Activated naive CD4-positive, alpha-beta T cell treated with anti-CD3 and anti-CD28 coated beads for 36 hours (primary cell): Measurements from ENCODE around the gene CASD1. TPM values are rescaled to one million over a fixed set of nuclear protein-coding genes. Genes with fewer than 3 reads are reported as not detected.

Source experiments
- CTCF ChIA-PET: fragments of 350-600 bp; sonication (Branson Sonifier 250); formaldehyde crosslinking; loops from one replicate; lab custom pipeline; 2021; ENCODE audit warnings: antibody characterized with exemption; lab: Charles Lee
- DNase-seq: peaks from one replicate; pipeline ENCODE4 v3.0.0-alpha.2; 2020
- H3K27ac Mint-ChIP-seq: one replicate; pipeline ENCODE4 v1.8.0; 2021; ENCODE audit warnings: mild to moderate bottlenecking, mixed read lengths
- H3K27me3 Mint-ChIP-seq: one replicate; pipeline ENCODE4 v1.8.0; 2021; ENCODE audit warnings: low read depth, mixed read lengths
- H3K36me3 Mint-ChIP-seq: one replicate; pipeline ENCODE4 v1.8.0; 2021; ENCODE audit warnings: low read depth, mixed read lengths
- H3K4me1 Mint-ChIP-seq: one replicate; pipeline ENCODE4 v1.8.0; 2021; ENCODE audit warnings: low read depth, mixed read lengths
- H3K4me3 Mint-ChIP-seq: one replicate; pipeline ENCODE4 v1.8.0; 2021; ENCODE audit warnings: mild to moderate bottlenecking, moderate library complexity, mixed read lengths
- H3K9me3 Mint-ChIP-seq: one replicate; pipeline ENCODE4 v1.8.0; 2021; ENCODE audit warnings: mixed read lengths
- intact Hi-C: fragments of 100-400 bp; cut with micrococcal nuclease; formaldehyde crosslinking; loops from one replicate; pipeline ENCODE4 v1.15.1; 2023
- total RNA-seq, 2 experiments: library from RNA; stranded (reverse); gene quantifications; one replicate each; pipeline ENCODE4 v1.2.3, GENCODE V29; 2021

The CASD1 gene
- total RNA-seq, 2 experiments from 2014 or later, result 11.6 to 16.4 TPM

- CTCF ChIA-PET, result interaction anchor here (0.7 kb wide), 1 partner anchor 106 kb away, joined by 4 read pairs; no protein-coding TSS in a partner anchor
- intact Hi-C loops, result no loop called here
- H3K9me3 Mint-ChIP-seq, result no peaks in the 10 kb centered on the region
- no peak overlapping the region for H3K4me3 Mint-ChIP-seq
- no peaks in the 10 kb centered on the region for H3K36me3 Mint-ChIP-seq
- DNase-seq, result no peak
- H3K27me3 Mint-ChIP-seq, result peaks cover 11% of the 10 kb centered on the region
- no peaks in the 10 kb centered on the region for H3K4me1 Mint-ChIP-seq
- H3K27ac Mint-ChIP-seq, result no peak overlapping the region
Observed at GRCh38 chr7:94497874-94498670, 11.5 kb upstream of the CASD1 start.

- intact Hi-C loops, result no loop called here
- H3K4me3 Mint-ChIP-seq, result no peak overlapping the region
- DNase-seq, result no peak
- H3K9me3 Mint-ChIP-seq, result no peaks in the 10 kb centered on the region
- H3K27me3 Mint-ChIP-seq, result peaks cover 11% of the 10 kb centered on the region
- CTCF ChIA-PET, result no interaction called here
- H3K27ac Mint-ChIP-seq, result no peak overlapping the region
- no peaks in the 10 kb centered on the region for H3K4me1 Mint-ChIP-seq
- no peaks in the 10 kb centered on the region for H3K36me3 Mint-ChIP-seq
Observed at GRCh38 chr7:94498918-94499317, 10.7 kb upstream of the CASD1 start.

GRCh38 chr7:94507462-94507861 lies 2.1 kb upstream of the CASD1 start:
- Mint-ChIP-seq H3K36me3 (no peaks in the 10 kb centered on the region), H3K27ac (no peak overlapping the region), H3K4me1 (peaks cover 24% of the 10 kb centered on the region), H3K4me3 (no peak overlapping the region), H3K27me3 (no peaks in the 10 kb centered on the region), H3K9me3 (no peaks in the 10 kb centered on the region)
- CTCF ChIA-PET, result no interaction called here
- DNase-seq, result no peak
- intact Hi-C loops, result no loop called here

- Mint-ChIP-seq H3K4me3 (no peak overlapping the region), H3K27ac (no peak overlapping the region), H3K9me3 (no peaks in the 10 kb centered on the region), H3K36me3 (no peaks in the 10 kb centered on the region), H3K27me3 (no peaks in the 10 kb centered on the region), H3K4me1 (peaks cover 29% of the 10 kb centered on the region)
- DNase-seq, result no peak
- CTCF ChIA-PET, result no interaction called here
- intact Hi-C loops, result no loop called here
Observed at GRCh38 chr7:94507962-94508361, 1.6 kb upstream of the CASD1 start.

GRCh38 chr7:94509887-94510581 lies 425 bp downstream of the CASD1 start:
- Mint-ChIP-seq H3K27ac (peak overlapping the region; percentile 83), H3K4me1 (peaks cover 41% of the 10 kb centered on the region), H3K9me3 (no peaks in the 10 kb centered on the region), H3K27me3 (no peaks in the 10 kb centered on the region), H3K4me3 (peak overlapping the region; percentile 78), H3K36me3 (no peaks in the 10 kb centered on the region)
- CTCF ChIA-PET, result no interaction called here
- DNase-seq, result peak; percentile 66
- intact Hi-C loops, result loop anchor here (2.0 to 10.0 kb wide), 6 partner anchors 17 to 991 kb away; partner anchors contain the start of genes BET1 and PON2

- no peaks in the 10 kb centered on the region for H3K36me3 Mint-ChIP-seq
- peak overlapping the region; percentile 73 for H3K4me3 Mint-ChIP-seq
- H3K27ac Mint-ChIP-seq, result peak overlapping the region; percentile 83
- DNase-seq, result peak; percentile 51
- CTCF ChIA-PET, result no interaction called here
- H3K27me3 Mint-ChIP-seq, result no peaks in the 10 kb centered on the region
- H3K9me3 Mint-ChIP-seq, result no peaks in the 10 kb centered on the region
- peaks cover 47% of the 10 kb centered on the region for H3K4me1 Mint-ChIP-seq
- intact Hi-C loops, result loop anchor here (1.0 to 10.0 kb wide), 9 partner anchors 18 to 1279 kb away; partner anchors contain the start of genes BET1, PON2 and VPS50
Observed at GRCh38 chr7:94510582-94511496, 1.2 kb downstream of the CASD1 start.

GRCh38 chr7:94511718-94512117 lies 2.1 kb downstream of the CASD1 start:
- no peak overlapping the region for H3K4me3 Mint-ChIP-seq
- H3K36me3 Mint-ChIP-seq, result no peaks in the 10 kb centered on the region
- no peaks in the 10 kb centered on the region for H3K9me3 Mint-ChIP-seq
- H3K27ac Mint-ChIP-seq, result no peak overlapping the region
- H3K27me3 Mint-ChIP-seq, result no peaks in the 10 kb centered on the region
- intact Hi-C loops, result loop anchor here (1.0 to 10.0 kb wide), 9 partner anchors 19 to 1279 kb away; partner anchors contain the start of genes BET1, PON2 and VPS50
- peaks cover 50% of the 10 kb centered on the region for H3K4me1 Mint-ChIP-seq
- CTCF ChIA-PET, result interaction anchor here (0.9 kb wide), 1 partner anchor 20 kb away, joined by 3 read pairs; no protein-coding TSS in a partner anchor
- no peak for DNase-seq

GRCh38 chr7:94512735-94513564 lies 3.3 kb downstream of the CASD1 start:
- Mint-ChIP-seq H3K27me3 (no peaks in the 10 kb centered on the region), H3K36me3 (no peaks in the 10 kb centered on the region), H3K27ac (no peak overlapping the region), H3K9me3 (no peaks in the 10 kb centered on the region), H3K4me1 (peaks cover 50% of the 10 kb centered on the region), H3K4me3 (no peak overlapping the region)
- CTCF ChIA-PET, result no interaction called here
- intact Hi-C loops, result loop anchor here (5.0 to 10.0 kb wide), 2 partner anchors 924 to 962 kb away; partner anchors contain the start of gene PON2
- no peak for DNase-seq

GRCh38 chr7:94513565-94513860 lies 3.9 kb downstream of the CASD1 start:
- CTCF ChIA-PET, result no interaction called here
- peaks cover 49% of the 10 kb centered on the region for H3K4me1 Mint-ChIP-seq
- DNase-seq, result no peak
- H3K4me3 Mint-ChIP-seq, result no peak overlapping the region
- no peaks in the 10 kb centered on the region for H3K36me3 Mint-ChIP-seq
- intact Hi-C loops, result loop anchor here (5.0 to 10.0 kb wide), 2 partner anchors 924 to 961 kb away; partner anchors contain the start of gene PON2
- H3K27me3 Mint-ChIP-seq, result no peaks in the 10 kb centered on the region
- H3K9me3 Mint-ChIP-seq, result no peaks in the 10 kb centered on the region
- no peak overlapping the region for H3K27ac Mint-ChIP-seq

- Mint-ChIP-seq H3K27me3 (no peaks in the 10 kb centered on the region), H3K4me3 (no peak overlapping the region), H3K36me3 (peaks cover 2% of the 10 kb centered on the region), H3K27ac (no peak overlapping the region), H3K9me3 (no peaks in the 10 kb centered on the region), H3K4me1 (peaks cover 44% of the 10 kb centered on the region)
- CTCF ChIA-PET, result no interaction called here
- intact Hi-C loops, result loop anchor here (5.0 to 10.0 kb wide), 2 partner anchors 923 to 960 kb away; partner anchors contain the start of gene PON2
- DNase-seq, result no peak
Observed at GRCh38 chr7:94514140-94514889, 4.7 kb downstream of the CASD1 start.

- Mint-ChIP-seq H3K27me3 (no peaks in the 10 kb centered on the region), H3K27ac (no peak overlapping the region), H3K4me3 (no peak overlapping the region), H3K9me3 (no peaks in the 10 kb centered on the region), H3K36me3 (peaks cover 2% of the 10 kb centered on the region), H3K4me1 (peaks cover 44% of the 10 kb centered on the region)
- no peak for DNase-seq
- CTCF ChIA-PET, result no interaction called here
- intact Hi-C loops, result loop anchor here (5.0 to 10.0 kb wide), 2 partner anchors 922 to 960 kb away; partner anchors contain the start of gene PON2
Observed at GRCh38 chr7:94514917-94515316, 5.3 kb downstream of the CASD1 start.
